ENCODE data around the gene CNTNAP2.

Gene CNTNAP2

DNA sequence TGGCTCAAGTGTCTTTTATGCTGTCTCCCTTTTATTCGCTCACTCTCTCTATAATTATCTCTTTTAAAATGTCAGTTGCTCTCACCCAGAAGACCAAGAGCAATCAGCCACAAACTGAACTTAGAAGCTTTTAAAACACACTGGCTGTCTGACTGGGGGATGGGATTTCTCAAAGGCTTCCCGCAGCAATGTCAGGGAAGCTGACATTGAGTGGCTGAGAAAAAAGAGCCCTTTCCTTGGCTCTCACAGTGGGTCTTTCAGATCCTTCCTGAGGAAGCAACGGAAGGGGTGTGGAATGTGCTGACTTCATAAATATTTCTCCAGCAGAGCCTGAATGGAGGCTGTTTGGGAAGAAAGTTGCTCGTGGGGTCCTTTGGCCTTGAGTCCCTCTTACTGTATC lies 2028.2 kb downstream of the CNTNAP2 start:
- H3K27me3 ChIP-seq (ENCODE audit: insufficient read depth, low read length), result no peaks in the 10 kb centered on the region
- H3K4me1 ChIP-seq (ENCODE audit: control insufficient read depth, insufficient read depth, low read length, unreplicated experiment), result no peaks in the 10 kb centered on the region
- H3K36me3 ChIP-seq (ENCODE audit: insufficient read depth, low read length), result no peaks in the 10 kb centered on the region
- no peak overlapping the region for H2AFZ ChIP-seq (ENCODE audit: low read length, unreplicated experiment)
- no peak overlapping the region for H3K27ac ChIP-seq (ENCODE audit: low read depth, low read length)
- H3K4me3 ChIP-seq (ENCODE audit: low read depth, low read length), result no peak overlapping the region
- no peaks in the 10 kb centered on the region for H3K79me2 ChIP-seq (ENCODE audit: control insufficient read depth, insufficient read depth, low read length, unreplicated experiment)

DNA sequence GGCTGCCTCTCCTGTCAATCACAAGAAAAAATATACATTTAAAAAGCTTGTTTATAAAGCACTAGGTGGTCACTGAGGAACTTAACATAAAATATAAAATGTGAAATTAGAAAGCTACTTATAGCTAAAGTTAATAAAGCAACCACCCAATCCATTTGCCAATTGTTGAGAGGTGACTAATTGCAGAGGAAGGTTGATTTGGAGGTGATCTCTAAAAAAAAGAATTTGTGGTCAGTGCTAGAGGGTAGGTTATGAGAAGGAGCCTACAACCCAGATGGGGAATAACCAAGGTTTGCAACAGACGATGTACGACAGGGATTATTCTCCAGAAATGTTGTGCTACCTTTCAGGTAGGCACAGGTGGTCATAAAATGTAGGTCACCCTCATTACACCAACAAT lies 2029.7 kb downstream of the CNTNAP2 start:
- H2AFZ ChIP-seq (ENCODE audit: low read length, unreplicated experiment), result no peak overlapping the region
- no peak overlapping the region for H3K4me3 ChIP-seq (ENCODE audit: low read depth, low read length)
- no peaks in the 10 kb centered on the region for H3K79me2 ChIP-seq (ENCODE audit: control insufficient read depth, insufficient read depth, low read length, unreplicated experiment)
- no peaks in the 10 kb centered on the region for H3K36me3 ChIP-seq (ENCODE audit: insufficient read depth, low read length)
- no peaks in the 10 kb centered on the region for H3K4me1 ChIP-seq (ENCODE audit: control insufficient read depth, insufficient read depth, low read length, unreplicated experiment)
- no peak overlapping the region for H3K27ac ChIP-seq (ENCODE audit: low read depth, low read length)
- no peaks in the 10 kb centered on the region for H3K27me3 ChIP-seq (ENCODE audit: insufficient read depth, low read length)

DNA sequence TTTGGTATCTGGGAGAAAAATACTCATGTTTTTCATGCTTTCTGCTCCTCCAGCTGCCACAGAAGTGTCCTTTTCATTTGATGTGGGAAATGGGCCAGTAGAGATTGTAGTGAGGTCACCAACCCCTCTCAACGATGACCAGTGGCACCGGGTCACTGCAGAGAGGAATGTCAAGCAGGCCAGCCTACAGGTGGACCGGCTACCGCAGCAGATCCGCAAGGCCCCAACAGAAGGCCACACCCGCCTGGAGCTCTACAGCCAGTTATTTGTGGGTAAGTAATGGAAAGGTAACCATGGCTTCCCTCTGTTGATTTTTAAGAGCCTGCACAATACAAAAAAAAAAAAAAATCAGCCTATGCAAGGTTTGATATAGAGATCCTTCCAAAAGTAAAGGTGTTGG lies 2030.8 kb downstream of the CNTNAP2 start:
- no peak overlapping the region for H3K27ac ChIP-seq (ENCODE audit: low read depth, low read length)
- no peaks in the 10 kb centered on the region for H3K4me1 ChIP-seq (ENCODE audit: control insufficient read depth, insufficient read depth, low read length, unreplicated experiment)
- no peaks in the 10 kb centered on the region for H3K27me3 ChIP-seq (ENCODE audit: insufficient read depth, low read length)
- H2AFZ ChIP-seq (ENCODE audit: low read length, unreplicated experiment), result no peak overlapping the region
- H3K4me3 ChIP-seq (ENCODE audit: low read depth, low read length), result no peak overlapping the region
- no peaks in the 10 kb centered on the region for H3K36me3 ChIP-seq (ENCODE audit: insufficient read depth, low read length)
- H3K79me2 ChIP-seq (ENCODE audit: control insufficient read depth, insufficient read depth, low read length, unreplicated experiment), result no peaks in the 10 kb centered on the region

DNA sequence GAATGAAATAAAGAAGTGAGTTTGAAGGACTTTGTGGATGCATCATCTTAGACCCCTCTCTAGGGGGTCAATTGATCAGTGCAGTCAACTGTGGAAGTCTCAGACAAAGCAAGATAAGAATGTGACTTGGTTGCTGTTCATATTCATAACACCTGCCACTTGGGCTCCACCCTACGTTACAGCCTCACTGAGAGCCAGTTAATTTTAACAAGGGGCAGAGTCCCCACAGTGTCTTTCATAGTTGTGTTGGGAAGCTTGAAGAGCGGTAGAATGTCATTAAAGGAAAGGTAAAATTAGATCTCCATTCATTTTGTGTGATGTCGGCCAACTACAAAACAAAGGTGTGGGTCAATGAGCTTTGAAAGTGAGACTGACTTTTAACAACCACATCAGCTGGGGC lies 2031.9 kb downstream of the CNTNAP2 start:
- H3K79me2 ChIP-seq (ENCODE audit: control insufficient read depth, insufficient read depth, low read length, unreplicated experiment), result no peaks in the 10 kb centered on the region
- no peaks in the 10 kb centered on the region for H3K36me3 ChIP-seq (ENCODE audit: insufficient read depth, low read length)
- H3K27me3 ChIP-seq (ENCODE audit: insufficient read depth, low read length), result no peaks in the 10 kb centered on the region
- no peaks in the 10 kb centered on the region for H3K4me1 ChIP-seq (ENCODE audit: control insufficient read depth, insufficient read depth, low read length, unreplicated experiment)
- H3K4me3 ChIP-seq (ENCODE audit: low read depth, low read length), result no peak overlapping the region
- H2AFZ ChIP-seq (ENCODE audit: low read length, unreplicated experiment), result no peak overlapping the region
- no peak overlapping the region for H3K27ac ChIP-seq (ENCODE audit: low read depth, low read length)

DNA sequence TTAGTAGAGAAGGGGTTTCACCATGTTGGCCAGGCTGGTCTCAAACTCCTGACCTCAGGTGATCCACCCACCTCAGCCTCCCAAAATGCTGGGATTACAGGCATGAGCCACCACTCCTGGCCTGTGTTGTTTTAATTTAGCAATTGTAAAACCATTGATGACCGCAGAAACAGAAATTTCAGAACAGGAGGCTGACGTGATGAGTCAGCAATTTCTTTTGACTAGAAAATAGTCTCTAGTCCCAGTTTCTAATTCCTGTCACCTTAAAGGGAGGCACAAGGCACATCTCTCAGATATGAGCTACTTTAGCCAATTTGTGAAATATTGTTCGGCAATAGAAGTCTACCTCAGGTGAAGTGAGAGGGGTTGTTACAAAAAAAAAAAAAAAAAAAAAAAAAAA lies 2033.1 kb downstream of the CNTNAP2 start:
- no peaks in the 10 kb centered on the region for H3K27me3 ChIP-seq (ENCODE audit: insufficient read depth, low read length)
- no peak overlapping the region for H2AFZ ChIP-seq (ENCODE audit: low read length, unreplicated experiment)
- H3K4me3 ChIP-seq (ENCODE audit: low read depth, low read length), result no peak overlapping the region
- no peaks in the 10 kb centered on the region for H3K79me2 ChIP-seq (ENCODE audit: control insufficient read depth, insufficient read depth, low read length, unreplicated experiment)
- no peaks in the 10 kb centered on the region for H3K4me1 ChIP-seq (ENCODE audit: control insufficient read depth, insufficient read depth, low read length, unreplicated experiment)
- H3K36me3 ChIP-seq (ENCODE audit: insufficient read depth, low read length), result no peaks in the 10 kb centered on the region
- H3K27ac ChIP-seq (ENCODE audit: low read depth, low read length), result no peak overlapping the region

DNA sequence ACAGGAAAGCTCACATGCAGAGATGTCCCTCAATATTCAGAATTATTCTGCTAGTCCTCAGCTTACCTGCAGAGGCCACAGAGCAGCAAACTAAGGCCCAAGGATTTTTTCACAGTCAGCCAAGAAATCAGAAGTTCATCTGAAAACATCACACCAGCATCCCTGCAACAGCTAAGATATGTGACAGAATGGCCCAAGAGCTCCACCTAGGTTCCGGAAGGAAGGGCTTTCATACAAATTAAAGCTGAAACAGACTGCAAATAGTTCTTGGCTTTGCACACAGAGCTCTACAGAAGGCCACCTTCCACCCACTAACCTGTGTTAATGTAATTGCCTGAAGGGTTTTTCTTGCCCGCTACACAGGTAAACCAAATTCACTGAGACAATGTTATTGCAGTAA lies 2035.2 kb downstream of the CNTNAP2 start:
- Histone ChIP-seq H3K4me3 (ENCODE audit: low read depth, low read length) (no peak overlapping the region), H3K79me2 (ENCODE audit: control insufficient read depth, insufficient read depth, low read length, unreplicated experiment) (no peaks in the 10 kb centered on the region), H3K4me1 (ENCODE audit: control insufficient read depth, insufficient read depth, low read length, unreplicated experiment) (no peaks in the 10 kb centered on the region), H2AFZ (ENCODE audit: low read length, unreplicated experiment) (no peak overlapping the region), H3K27ac (ENCODE audit: low read depth, low read length) (no peak overlapping the region), H3K27me3 (ENCODE audit: insufficient read depth, low read length) (no peaks in the 10 kb centered on the region), H3K36me3 (ENCODE audit: insufficient read depth, low read length) (no peaks in the 10 kb centered on the region)

DNA sequence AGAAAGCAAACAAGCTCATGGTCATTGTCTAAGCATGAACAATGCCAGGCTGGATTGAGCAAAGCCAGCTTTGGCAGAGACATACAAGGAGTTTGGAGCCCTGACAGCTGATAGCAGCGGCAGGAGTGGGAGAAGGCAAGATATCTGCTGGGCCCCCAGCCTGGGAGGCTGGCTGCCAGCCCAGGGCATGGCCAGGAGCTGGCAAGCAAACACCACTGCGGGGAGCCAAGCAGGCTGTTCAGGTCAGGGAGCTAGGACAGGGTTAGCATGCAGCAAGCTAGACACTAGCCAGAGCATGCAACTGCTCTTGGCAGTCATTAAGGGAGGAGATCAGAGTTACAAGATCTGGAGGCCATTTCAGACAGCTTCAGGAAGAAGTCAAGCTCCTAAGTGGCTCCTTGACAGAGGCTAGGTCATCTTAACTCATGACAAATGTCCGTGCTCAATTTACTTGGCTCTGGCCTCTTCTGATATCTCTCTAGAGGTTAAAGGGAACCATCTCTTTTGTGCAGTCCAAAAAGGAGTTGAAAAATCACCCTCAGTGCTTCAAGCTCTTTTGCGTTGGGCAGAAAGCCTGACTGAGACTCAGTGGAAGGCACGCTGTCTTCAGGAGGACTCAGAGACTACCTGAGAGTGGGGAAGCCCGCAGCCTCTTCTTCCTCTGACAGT lies 2037.1 kb downstream of the CNTNAP2 start:
- Histone ChIP-seq H3K4me1 (ENCODE audit: control insufficient read depth, insufficient read depth, low read length, unreplicated experiment) (no peaks in the 10 kb centered on the region), H3K27me3 (ENCODE audit: insufficient read depth, low read length) (no peaks in the 10 kb centered on the region), H3K4me3 (ENCODE audit: low read depth, low read length) (no peak overlapping the region), H3K36me3 (ENCODE audit: insufficient read depth, low read length) (no peaks in the 10 kb centered on the region), H3K27ac (ENCODE audit: low read depth, low read length) (no peak overlapping the region), H3K79me2 (ENCODE audit: control insufficient read depth, insufficient read depth, low read length, unreplicated experiment) (no peaks in the 10 kb centered on the region), H2AFZ (ENCODE audit: low read length, unreplicated experiment) (no peak overlapping the region)

DNA sequence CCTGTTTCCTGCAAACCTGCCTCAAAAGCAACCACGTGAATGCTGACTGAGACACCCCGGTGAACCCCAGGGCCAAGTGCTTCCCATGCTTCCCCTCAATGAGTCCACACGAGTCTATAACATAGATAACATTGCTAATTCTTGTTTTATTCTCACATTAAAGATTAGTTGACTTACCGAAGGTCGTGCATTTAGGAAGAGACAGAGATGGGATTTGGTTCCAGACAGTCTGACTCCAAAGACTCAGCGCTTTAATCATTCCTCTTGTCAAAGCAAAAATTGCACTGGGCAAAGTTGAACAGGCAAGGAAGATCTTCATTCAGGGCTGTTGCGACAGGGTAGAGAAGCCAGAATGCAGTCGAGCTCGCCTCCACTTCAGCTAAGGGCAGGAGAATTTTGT lies 2038.4 kb downstream of the CNTNAP2 start:
- Histone ChIP-seq H3K4me1 (ENCODE audit: control insufficient read depth, insufficient read depth, low read length, unreplicated experiment) (no peaks in the 10 kb centered on the region), H3K27ac (ENCODE audit: low read depth, low read length) (no peak overlapping the region), H3K36me3 (ENCODE audit: insufficient read depth, low read length) (no peaks in the 10 kb centered on the region), H2AFZ (ENCODE audit: low read length, unreplicated experiment) (no peak overlapping the region), H3K79me2 (ENCODE audit: control insufficient read depth, insufficient read depth, low read length, unreplicated experiment) (no peaks in the 10 kb centered on the region), H3K27me3 (ENCODE audit: insufficient read depth, low read length) (no peaks in the 10 kb centered on the region), H3K4me3 (ENCODE audit: low read depth, low read length) (no peak overlapping the region)

DNA sequence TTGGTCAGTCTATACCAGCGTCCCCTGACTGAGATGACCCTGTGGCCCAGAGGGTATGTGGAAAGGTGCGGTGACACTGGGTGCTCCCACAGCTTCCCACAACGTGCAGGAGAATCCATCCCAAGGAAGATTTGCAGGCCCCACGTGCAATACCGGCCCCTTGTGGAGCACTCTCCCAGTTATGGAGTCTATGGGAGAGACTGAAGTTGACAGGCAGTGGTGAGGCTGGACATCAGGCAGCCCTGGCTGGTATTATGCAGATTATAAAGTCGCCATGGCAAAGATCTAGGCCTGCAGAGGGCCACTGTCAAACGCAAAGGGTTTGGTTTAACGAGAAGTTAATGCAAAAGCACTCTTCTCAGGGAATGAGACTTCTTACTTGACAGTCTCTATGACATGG lies 2039.2 kb downstream of the CNTNAP2 start:
- Histone ChIP-seq H3K4me3 (ENCODE audit: low read depth, low read length) (no peak overlapping the region), H3K27me3 (ENCODE audit: insufficient read depth, low read length) (no peaks in the 10 kb centered on the region), H3K79me2 (ENCODE audit: control insufficient read depth, insufficient read depth, low read length, unreplicated experiment) (no peaks in the 10 kb centered on the region), H2AFZ (ENCODE audit: low read length, unreplicated experiment) (no peak overlapping the region), H3K27ac (ENCODE audit: low read depth, low read length) (no peak overlapping the region), H3K4me1 (ENCODE audit: control insufficient read depth, insufficient read depth, low read length, unreplicated experiment) (no peaks in the 10 kb centered on the region), H3K36me3 (ENCODE audit: insufficient read depth, low read length) (no peaks in the 10 kb centered on the region)

DNA sequence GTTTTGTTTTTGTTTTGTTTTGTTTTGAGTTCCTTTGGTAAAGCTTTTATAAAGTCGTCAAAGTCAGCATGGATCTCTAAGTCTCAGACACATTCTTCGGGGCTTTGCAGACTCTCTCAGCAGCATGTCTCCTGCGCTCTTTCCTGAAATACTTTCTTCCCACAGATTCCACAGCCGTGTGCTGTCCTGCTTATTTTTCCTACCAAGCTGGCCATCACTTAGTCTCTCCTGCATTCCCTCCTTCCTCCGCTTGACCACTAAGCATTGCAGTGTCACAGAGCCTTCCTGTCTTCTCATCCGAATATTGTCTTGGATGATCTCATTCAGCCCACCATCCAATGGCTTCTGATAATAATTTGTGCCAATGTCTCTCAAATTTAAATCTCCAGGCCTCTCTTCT lies 2039.6 kb downstream of the CNTNAP2 start:
- Histone ChIP-seq H3K4me1 (ENCODE audit: control insufficient read depth, insufficient read depth, low read length, unreplicated experiment) (no peaks in the 10 kb centered on the region), H3K79me2 (ENCODE audit: control insufficient read depth, insufficient read depth, low read length, unreplicated experiment) (no peaks in the 10 kb centered on the region), H3K4me3 (ENCODE audit: low read depth, low read length) (no peak overlapping the region), H3K36me3 (ENCODE audit: insufficient read depth, low read length) (no peaks in the 10 kb centered on the region), H3K27ac (ENCODE audit: low read depth, low read length) (no peak overlapping the region), H3K27me3 (ENCODE audit: insufficient read depth, low read length) (no peaks in the 10 kb centered on the region), H2AFZ (ENCODE audit: low read length, unreplicated experiment) (no peak overlapping the region)

DNA sequence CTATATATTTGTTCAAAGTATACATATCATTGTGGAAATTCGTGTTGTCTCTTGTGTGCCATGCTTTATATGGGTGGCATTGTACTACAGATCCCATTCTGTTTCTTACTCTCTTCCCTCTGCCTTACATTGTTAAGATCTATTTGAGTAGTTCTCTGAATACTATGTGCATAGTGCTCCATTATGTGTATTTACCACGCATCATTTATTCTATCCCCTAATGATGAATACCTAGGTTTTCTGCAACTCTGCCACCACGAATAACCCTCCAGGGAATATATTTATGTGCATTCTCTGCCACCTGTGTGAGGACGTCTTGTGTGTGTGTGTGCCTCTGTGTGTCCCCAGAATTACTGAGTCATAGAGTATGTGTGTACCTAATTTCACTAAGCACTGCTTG lies 2042.7 kb downstream of the CNTNAP2 start:
- Histone ChIP-seq H3K4me3 (ENCODE audit: low read depth, low read length) (no peak overlapping the region), H3K4me1 (ENCODE audit: control insufficient read depth, insufficient read depth, low read length, unreplicated experiment) (no peaks in the 10 kb centered on the region), H2AFZ (ENCODE audit: low read length, unreplicated experiment) (no peak overlapping the region), H3K36me3 (ENCODE audit: insufficient read depth, low read length) (no peaks in the 10 kb centered on the region), H3K79me2 (ENCODE audit: control insufficient read depth, insufficient read depth, low read length, unreplicated experiment) (no peaks in the 10 kb centered on the region), H3K27me3 (ENCODE audit: insufficient read depth, low read length) (no peaks in the 10 kb centered on the region), H3K27ac (ENCODE audit: low read depth, low read length) (no peak overlapping the region)
